B cell (primary cell): ENCODE measurements around the gene TRAPPC12. TPM values are rescaled to one million over a fixed set of nuclear protein-coding genes. Genes with fewer than 3 reads are reported as not detected.

Experiments
- ATAC-seq: fragments of 200-7000 bp; cut with Tn5 transposase; one replicate; pipeline ENCODE4 v1.10.0; 2021; ENCODE audit warnings: low read depth, mild to moderate bottlenecking, moderate number of reproducible peaks, moderate library complexity
- CTCF ChIA-PET: fragments of 350-600 bp; sonication (Branson Sonifier 250); formaldehyde crosslinking; loops from one replicate; lab custom pipeline; 2021; ENCODE audit warnings: antibody characterized with exemption, inconsistent platforms; lab: Charles Lee
- POLR2A ChIA-PET: fragments of 350-600 bp; sonication (Branson Sonifier 250); formaldehyde crosslinking; loops from one replicate; lab custom pipeline; 2021; ENCODE audit warnings: antibody characterized with exemption; lab: Charles Lee
- DNase-seq: peaks from one replicate; pipeline ENCODE4 v3.0.0; 2013
- H2AFZ ChIP-seq: 2 replicates; pipeline ENCODE4 v1.6.1; 2012; ENCODE audit warnings: mild to moderate bottlenecking, low read depth, low read length; ENCODE audit not compliant: insufficient read depth, poor library complexity, severe bottlenecking
- H3K27ac ChIP-seq, 2 donors: 1 replicate in 1 of 2; 2 replicates in 1 of 2; pipeline ENCODE4 v1.5.1; 2012 to 2013; ENCODE audit warnings: low read length in 2 of 2, mild to moderate bottlenecking in 2 of 2, moderate library complexity in 1 of 2
- H3K27me3 ChIP-seq, 4 experiments: fragments of 200-600 bp in 1 of 4; sonication (generic) in 1 of 4; replicated peaks in 1 of 4; 1 replicate in 2 of 4; 2 replicates in 2 of 4; pipeline versions ENCODE4 v1.6.1 to v1.7.0; 2013 to 2016; ENCODE audit warnings: low read length in 3 of 4, mild to moderate bottlenecking in 2 of 4, mixed read lengths in 1 of 4, moderate library complexity in 1 of 4; ENCODE audit not compliant: insufficient read depth in 4 of 4, control insufficient read depth in 3 of 4; ENCODE audit errors: control extremely low read depth in 1 of 4
- H3K36me3 ChIP-seq, 2 experiments: replicated peaks in 1 of 2; 1 replicate in 1 of 2; 2 replicates in 1 of 2; pipeline versions ENCODE4 v1.6.1 to v1.7.1; 2013; ENCODE audit warnings: low read length in 1 of 2; ENCODE audit not compliant: insufficient read depth in 2 of 2, control insufficient read depth in 1 of 2; ENCODE audit errors: control extremely low read depth in 1 of 2, extremely low read depth in 1 of 2
- H3K4me1 ChIP-seq, 2 donors: fragments of 200-600 bp in 1 of 2; sonication (generic) in 1 of 2; 1 replicate in 1 of 2; 2 replicates in 1 of 2; pipeline versions ENCODE4 v1.5.1 to v1.6.1; 2013 to 2017; ENCODE audit warnings: low read length in 2 of 2; ENCODE audit not compliant: control insufficient read depth in 2 of 2, insufficient read depth in 2 of 2
- H3K4me2 ChIP-seq: replicated peaks from 2 replicates; pipeline ENCODE3; 2012; ENCODE audit warnings: mild to moderate bottlenecking, low read depth, low read length; ENCODE audit not compliant: poor library complexity, severe bottlenecking
- H3K4me3 ChIP-seq, 5 experiments: fragments of 200-600 bp in 1 of 5; sonication (generic) in 1 of 5; 1 replicate in 3 of 5; 2 replicates in 2 of 5; pipeline versions ENCODE4 v1.5.1 to v1.7.0; 2011 to 2016; ENCODE audit warnings: low read length in 4 of 5, mild to moderate bottlenecking in 4 of 5, low read depth in 2 of 5, control low read depth in 1 of 5, moderate library complexity in 1 of 5; ENCODE audit not compliant: insufficient read depth in 1 of 5; ENCODE audit errors: control extremely low read depth in 1 of 5, extremely low read depth in 1 of 5
- H3K79me2 ChIP-seq: fragments of 200-600 bp; sonication (generic); one replicate; pipeline ENCODE4 v1.6.0; 2016; ENCODE audit warnings: low read length; ENCODE audit not compliant: control insufficient read depth, insufficient read depth
- H3K9ac ChIP-seq: fragments of 200-600 bp; sonication (generic); 2 replicates; pipeline ENCODE4 v1.6.1; 2017; ENCODE audit warnings: mild to moderate bottlenecking, low read length, moderate library complexity
- H3K9me3 ChIP-seq, 3 donors: one replicate each; pipeline versions ENCODE4 v1.6.1 to v1.7.1; 2013; ENCODE audit warnings: low read length in 2 of 3; ENCODE audit not compliant: control insufficient read depth in 2 of 3, insufficient read depth in 1 of 3; ENCODE audit errors: control extremely low read depth in 1 of 3
- H4K20me1 ChIP-seq: 2 replicates; pipeline ENCODE4 v1.6.0; 2012; ENCODE audit warnings: mild to moderate bottlenecking, low read length; ENCODE audit not compliant: insufficient read depth, control insufficient read depth, poor library complexity, severe bottlenecking
- H3K27ac Mint-ChIP-seq: one replicate; pipeline ENCODE4 v1.8.0; 2021; ENCODE audit warnings: mixed read lengths
- H3K27me3 Mint-ChIP-seq: one replicate; pipeline ENCODE4 v1.8.0; 2021; ENCODE audit warnings: mixed read lengths
- H3K4me1 Mint-ChIP-seq: one replicate; pipeline ENCODE4 v1.8.0; 2021; ENCODE audit warnings: mixed read lengths
- H3K4me3 Mint-ChIP-seq: one replicate; pipeline ENCODE4 v1.8.0; 2021; ENCODE audit warnings: mixed read lengths
- H3K9me3 Mint-ChIP-seq: one replicate; pipeline ENCODE4 v1.8.0; 2022; ENCODE audit warnings: mixed read lengths; ENCODE audit not compliant: insufficient read depth
- EZH2 ChIP-seq: IDR thresholded peaks from 2 replicates; pipeline ENCODE4 v1.6.1; 2012; ENCODE audit warnings: borderline replicate concordance, low read depth, mild to moderate bottlenecking, moderate library complexity, low read length; ENCODE audit not compliant: insufficient read depth, poor library complexity, severe bottlenecking
- WGBS: methylation state at CpG from one replicate; pipeline ENCODE4 v1.1.5; 2013; ENCODE audit warnings: missing lambda C conversion rate; ENCODE audit not compliant: insufficient coverage; 5-methylcytosine and 5-hydroxymethylcytosine counted together
- intact Hi-C: fragments of 100-400 bp; cut with micrococcal nuclease; formaldehyde crosslinking; loops from one replicate; pipeline ENCODE4 v1.10.0; 2022
- polyA plus RNA-seq: library from polyadenylated mRNA; depleted of rRNA; stranded (reverse); fragments of >200 nt; gene quantifications from 2 replicates; pipeline ENCODE4 v1.2.3, GENCODE V29; 2012
- total RNA-seq, 2 donors: library from RNA; stranded (reverse); fragments of 120-200 nt in 1 of 2; gene quantifications; 1 replicate in 1 of 2; 2 replicates in 1 of 2; pipeline versions ENCODE4 v1.2.3 to v1.2.4, GENCODE V29; 2013 to 2022
- TF ChIP-seq, protein P1 (sequence below): fragments of 200-600 bp; IDR thresholded peaks from one replicate; pipeline ENCODE4 v1.8.0; 2022; ENCODE audit warnings: antibody characterized with exemption, mild to moderate bottlenecking

Gene TRAPPC12
- total and polyA plus RNA-seq, 2 donors (not counting 1 experiment from before 2014, with no cell fraction given): 80.9 to 151 TPM

DNA sequence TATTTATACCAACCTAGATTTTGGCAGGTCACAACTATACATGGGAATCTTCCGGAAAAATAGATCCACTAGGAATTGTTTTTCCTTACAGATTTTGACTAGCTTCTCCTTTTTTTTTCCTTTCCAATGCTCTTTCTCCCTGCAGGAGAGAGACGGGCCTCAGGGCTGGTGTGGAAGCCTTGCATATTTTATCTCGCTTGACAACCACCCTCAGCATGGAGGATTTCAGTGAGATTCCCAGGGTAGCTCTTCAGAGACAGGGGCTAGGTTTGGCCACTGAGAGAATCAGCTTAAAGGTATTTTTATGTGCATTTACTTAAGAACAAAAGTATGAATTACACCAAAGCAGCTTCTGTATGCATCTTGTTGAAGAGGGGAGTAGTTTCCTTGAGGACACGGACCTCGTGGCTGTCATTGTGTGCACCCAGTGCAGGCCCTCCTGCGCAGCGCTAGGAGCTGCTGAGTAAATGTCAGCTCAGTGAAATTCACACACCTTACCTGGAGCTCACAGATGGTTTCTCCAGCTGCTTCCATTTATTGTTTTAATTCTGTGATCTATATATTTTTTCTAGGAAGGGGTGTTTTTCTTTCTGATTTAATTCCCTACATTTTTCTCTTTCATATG is 54.4 kb downstream of the TRAPPC12 start:
- Mint-ChIP-seq H3K9me3 (no peaks in the 10 kb centered on the region), H3K4me1 (no peaks in the 10 kb centered on the region), H3K27ac (no peak overlapping the region), H3K27me3 (no peaks in the 10 kb centered on the region), H3K4me3 (no peak overlapping the region)
- no peaks in the 10 kb centered on the region for H3K4me1 ChIP-seq
- WGBS: no CpG with 5 or more reads among the region's 7 CpGs
- peaks cover 2 to 33% of the 10 kb centered on the region in 2 experiments for H3K36me3 ChIP-seq
- ChIA-PET POLR2A (no interaction called here), CTCF (interaction anchor here (1.3 to 1.9 kb wide), 2 partner anchors 10 to 13 kb away, joined by 5 to 14 read pairs; no protein-coding TSS in a partner anchor)
- intact Hi-C loops: no loop called here
- TF ChIP-seq EZH2: no peak
- TF ChIP-seq, protein P1, sequence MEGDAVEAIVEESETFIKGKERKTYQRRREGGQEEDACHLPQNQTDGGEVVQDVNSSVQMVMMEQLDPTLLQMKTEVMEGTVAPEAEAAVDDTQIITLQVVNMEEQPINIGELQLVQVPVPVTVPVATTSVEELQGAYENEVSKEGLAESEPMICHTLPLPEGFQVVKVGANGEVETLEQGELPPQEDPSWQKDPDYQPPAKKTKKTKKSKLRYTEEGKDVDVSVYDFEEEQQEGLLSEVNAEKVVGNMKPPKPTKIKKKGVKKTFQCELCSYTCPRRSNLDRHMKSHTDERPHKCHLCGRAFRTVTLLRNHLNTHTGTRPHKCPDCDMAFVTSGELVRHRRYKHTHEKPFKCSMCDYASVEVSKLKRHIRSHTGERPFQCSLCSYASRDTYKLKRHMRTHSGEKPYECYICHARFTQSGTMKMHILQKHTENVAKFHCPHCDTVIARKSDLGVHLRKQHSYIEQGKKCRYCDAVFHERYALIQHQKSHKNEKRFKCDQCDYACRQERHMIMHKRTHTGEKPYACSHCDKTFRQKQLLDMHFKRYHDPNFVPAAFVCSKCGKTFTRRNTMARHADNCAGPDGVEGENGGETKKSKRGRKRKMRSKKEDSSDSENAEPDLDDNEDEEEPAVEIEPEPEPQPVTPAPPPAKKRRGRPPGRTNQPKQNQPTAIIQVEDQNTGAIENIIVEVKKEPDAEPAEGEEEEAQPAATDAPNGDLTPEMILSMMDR: no peak
- H3K27ac ChIP-seq: no peak overlapping the region
- H2AFZ ChIP-seq: no peak overlapping the region
- H3K27me3 ChIP-seq: no peaks in the 10 kb centered on the region
- H3K79me2 ChIP-seq: no peaks in the 10 kb centered on the region
- no peak for ATAC-seq
- no peak overlapping the region for H3K4me2 ChIP-seq
- no peak overlapping the region for H3K4me3 ChIP-seq
- no peak for DNase-seq
- no peaks in the 10 kb centered on the region for H3K9me3 ChIP-seq
- peaks cover under 1% of the 10 kb centered on the region for H4K20me1 ChIP-seq
- H3K9ac ChIP-seq: no peak overlapping the region

DNA sequence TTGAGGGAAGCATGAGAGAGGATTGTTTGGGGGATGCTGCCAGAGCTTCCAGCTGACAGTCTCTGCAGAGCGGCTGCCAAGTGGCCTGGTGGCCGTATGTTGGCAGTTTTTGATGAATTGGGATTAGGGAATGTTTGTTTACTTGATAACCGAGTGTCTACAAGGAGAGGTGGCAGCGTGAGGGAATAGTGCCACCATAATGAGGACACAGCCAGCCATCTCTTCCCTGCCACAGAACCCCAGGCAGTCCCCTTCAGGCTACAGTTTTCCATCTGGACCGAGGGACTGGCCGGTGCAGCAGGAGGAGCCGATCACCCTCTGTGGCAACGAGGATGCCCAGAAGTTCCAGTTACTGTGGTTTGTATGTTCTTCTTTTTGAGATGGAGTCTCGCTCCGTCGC is 55.2 kb downstream of the TRAPPC12 start:
- Histone ChIP-seq H3K36me3 (peaks cover 2 to 29% of the 10 kb centered on the region in 2 experiments), H3K4me2 (no peak overlapping the region), H3K9ac (no peak overlapping the region), H3K4me1 (no peaks in the 10 kb centered on the region), H3K27ac (no peak overlapping the region), H3K27me3 (no peaks in the 10 kb centered on the region), H4K20me1 (no peaks in the 10 kb centered on the region), H3K79me2 (no peaks in the 10 kb centered on the region), H3K4me3 (no peak overlapping the region), H3K9me3 (no peaks in the 10 kb centered on the region), H2AFZ (no peak overlapping the region)
- CTCF ChIA-PET: interaction anchor here (1.3 to 1.9 kb wide), 2 partner anchors 11 to 14 kb away, joined by 5 to 14 read pairs; no protein-coding TSS in a partner anchor
- intact Hi-C loops: no loop called here
- H3K4me3 Mint-ChIP-seq: no peak overlapping the region
- no peak overlapping the region for H3K27ac Mint-ChIP-seq
- no peaks in the 10 kb centered on the region for H3K4me1 Mint-ChIP-seq
- H3K9me3 Mint-ChIP-seq: no peaks in the 10 kb centered on the region
- TF ChIP-seq EZH2: no peak
- TF ChIP-seq, protein P1: no peak
- ATAC-seq (no peak), DNase-seq (no peak)
- WGBS: 80% methylated on average over 5 of the region's 11 CpGs
- no peaks in the 10 kb centered on the region for H3K27me3 Mint-ChIP-seq
- POLR2A ChIA-PET: no interaction called here
